ENCODE data around the gene NMRAL1.

NMRAL1 gene

GRCh38 chr16:4463522-4464163, 10.8 kb downstream of the NMRAL1 start:
- no peak for DNase-seq

GRCh38 chr16:4461250-4462085, 13.0 kb downstream of the NMRAL1 start:
- DNase-seq: no peak

GRCh38 chr16:4460936-4461249, 13.5 kb downstream of the NMRAL1 start:
- no peak for DNase-seq

GRCh38 chr16:4455951-4456350, 18.5 kb downstream of the NMRAL1 start:
- no peak for DNase-seq

GRCh38 chr16:4455081-4455480, 19.3 kb downstream of the NMRAL1 start:
- DNase-seq: no peak

- no peak for DNase-seq
Measured at GRCh38 chr16:4454623-4455022, 19.8 kb downstream of the NMRAL1 start.

GRCh38 chr16:4452674-4453073, 21.8 kb downstream of the NMRAL1 start:
- no peak for DNase-seq

GRCh38 chr16:4450931-4451519, 23.4 kb downstream of the NMRAL1 start:
- DNase-seq: no peak

- no peak for DNase-seq
Measured at GRCh38 chr16:4450430-4450829, 24.0 kb downstream of the NMRAL1 start.

- no peak for DNase-seq
Measured at GRCh38 chr16:4443986-4444385, 30.4 kb downstream of the NMRAL1 start.

GRCh38 chr16:4443271-4443670, 31.2 kb downstream of the NMRAL1 start:
- DNase-seq: no peak

- no peak for DNase-seq
Measured at GRCh38 chr16:4442371-4442770, 32.1 kb downstream of the NMRAL1 start.

GRCh38 chr16:4437366-4437765, 37.1 kb downstream of the NMRAL1 start:
- no peak for DNase-seq

- DNase-seq: no peak
Measured at GRCh38 chr16:4435337-4436067, 38.9 kb downstream of the NMRAL1 start.

GRCh38 chr16:4433914-4434787, 40.3 kb downstream of the NMRAL1 start:
- no peak for DNase-seq

- DNase-seq: no peak
Measured at GRCh38 chr16:4433228-4433627, 41.2 kb downstream of the NMRAL1 start.

- no peak for DNase-seq
Measured at GRCh38 chr16:4431023-4431422, 43.4 kb downstream of the NMRAL1 start.

GRCh38 chr16:4428500-4428899, 45.9 kb downstream of the NMRAL1 start:
- no peak for DNase-seq

- no peak for DNase-seq
Measured at GRCh38 chr16:4426722-4427372, 47.6 kb downstream of the NMRAL1 start.

GRCh38 chr16:4426021-4426684, 48.3 kb downstream of the NMRAL1 start:
- no peak for DNase-seq

GRCh38 chr16:4425378-4426020, 48.9 kb downstream of the NMRAL1 start, which contains the start of gene DNAJA3:
DNAJA3 (plus strand) TSS chr16:4425868; CDS start chr16:4425882, 14 bp downstream.
- DNase-seq: peak; percentile 92

Measured in activated gamma-delta T cell treated with Interleukin-2 at 50 U/mL for 16 hours (primary cell).